K562 (cell line): ENCODE measurements around the gene GRIN1. TPM values are rescaled to one million over a fixed set of nuclear protein-coding genes. Genes with fewer than 3 reads are reported as not detected.

Source experiments
- GTF2F1 ChIP-seq: IDR thresholded peaks from 2 replicates; pipeline ENCODE4 v1.6.1; 2011; ENCODE audit warnings: low read depth, low read length, improper control_type of control experiment
- KDM5B ChIP-seq: fragments of 200-600 bp; sonication (generic); IDR thresholded peaks from 2 replicates; pipeline ENCODE4 v1.6.1; 2012; ENCODE audit warnings: low read depth, mild to moderate bottlenecking, moderate library complexity, low read length, control low read depth, inconsistent platforms; ENCODE audit not compliant: insufficient replicate concordance
- MYC ChIP-seq, 2 experiments: fragments of 250-450 bp in 1 of 2; sonication (Bioruptor Pico) in 1 of 2; IDR thresholded peaks; 2 replicates each; pipeline versions ENCODE4 v1.5.1 to v1.6.1; 2012 to 2021; ENCODE audit warnings: low read depth in 2 of 2, borderline replicate concordance in 1 of 2, improper control_type of control experiment in 1 of 2, low read length in 1 of 2, mild to moderate bottlenecking in 1 of 2, moderate library complexity in 1 of 2
- NONO ChIP-seq, 2 experiments: fragments of 200-400 bp in 1 of 2; fragments of 450-650 bp in 1 of 2; formaldehyde crosslinking in 1 of 2; IDR thresholded peaks; 2 replicates each; pipeline ENCODE4 v1.6.1; 2017; ENCODE audit warnings: low read depth in 2 of 2, mild to moderate bottlenecking in 2 of 2, moderate library complexity in 2 of 2, low read length in 1 of 2
- PRMT5 ChIP-seq: sonication (generic); formaldehyde crosslinking; IDR thresholded peaks from 2 replicates; pipeline ENCODE4 v1.5.0; 2020; ENCODE audit warnings: missing genetic modification reagents
- RB1 ChIP-seq: fragments of 450-650 bp; IDR thresholded peaks from 2 replicates; pipeline ENCODE4 v1.6.1; 2017; ENCODE audit warnings: low read depth, mild to moderate bottlenecking
- polyA plus RNA-seq, 8 experiments: library from polyadenylated mRNA; depleted of rRNA in 4 of 8; stranded (reverse) in 5 of 8; unstranded in 3 of 8; fragments of >200 nt; fragmentation: Nextera tagmentation in 2 of 8; fragmentation: Illumina TruSeq in 1 of 8; extraction: Ambion mirVana in 2 of 8; extraction: Trizol in 1 of 8; gene quantifications; 2 replicates each; pipeline versions ENCODE4 v1.2.1 to v1.2.3, GENCODE V29; 2011 to 2014; ENCODE audit warnings: inconsistent platforms in 1 of 8, missing spikeins in 1 of 8
- total RNA-seq, 7 experiments: library from RNA; depleted of rRNA in 6 of 7; stranded (reverse); fragments of >200 nt in 6 of 7; fragmentation: Illumina TruSeq in 2 of 7; extraction: Trizol in 2 of 7; gene quantifications; 2 replicates each; pipeline versions ENCODE4 v1.2.1 to v1.2.3, GENCODE V29; 2011 to 2021; ENCODE audit warnings: low replicate concordance in 1 of 7
- TF ChIP-seq, protein P1 (sequence below): fragments of 450-650 bp; IDR thresholded peaks from 2 replicates; pipeline ENCODE4 v1.7.0; 2016; ENCODE audit warnings: borderline replicate concordance

GRIN1 gene
- total and polyA plus RNA-seq, 9 of the 15 experiments (the other 6 are each of a cell fraction or from before 2014, with no cell fraction given), result 0.03 to 0.35 (median 0.16) TPM; not detected in 6

DNA sequence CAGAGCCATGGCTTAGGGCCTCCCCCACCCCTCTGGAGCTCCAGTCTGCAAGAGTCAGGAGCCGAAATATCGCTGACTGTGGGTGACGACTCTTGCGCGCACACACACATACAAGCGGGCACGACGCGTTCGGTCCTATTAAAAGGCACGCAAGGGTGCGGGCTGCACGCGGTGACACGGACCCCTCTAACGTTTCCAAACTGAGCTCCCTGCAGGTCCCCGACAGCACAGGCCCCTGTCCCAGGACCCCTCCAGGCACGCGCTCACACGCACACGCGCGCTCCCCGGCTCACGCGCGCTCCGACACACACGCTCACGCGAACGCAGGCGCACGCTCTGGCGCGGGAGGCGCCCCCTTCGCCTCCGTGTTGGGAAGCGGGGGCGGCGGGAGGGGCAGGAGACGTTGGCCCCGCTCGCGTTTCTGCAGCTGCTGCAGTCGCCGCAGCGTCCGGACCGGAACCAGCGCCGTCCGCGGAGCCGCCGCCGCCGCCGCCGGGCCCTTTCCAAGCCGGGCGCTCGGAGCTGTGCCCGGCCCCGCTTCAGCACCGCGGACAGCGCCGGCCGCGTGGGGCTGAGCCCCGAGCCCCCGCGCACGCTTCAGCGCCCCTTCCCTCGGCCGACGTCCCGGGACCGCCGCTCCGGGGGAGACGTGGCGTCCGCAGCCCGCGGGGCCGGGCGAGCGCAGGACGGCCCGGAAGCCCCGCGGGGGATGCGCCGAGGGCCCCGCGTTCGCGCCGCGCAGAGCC, at the start of gene GRIN1 (continued):
- 0 out of 2 replicates have a peak, but pooled peaks have one; percentile 31 for TF ChIP-seq MYC (IDR thresholded peaks at IDR 0.05; ENCODE audit: low read depth, low read length)
- TF ChIP-seq MYC (CRISPR knock-in tag; IDR thresholded peaks at IDR 0.05; ENCODE audit: borderline replicate concordance, low read depth), result no peak
- TF ChIP-seq GTF2F1, result no peak
- TF ChIP-seq NONO (IDR thresholded peaks at IDR 0.05; ENCODE audit: low read depth in 2 of 2, low read length in 1 of 2), result peak in 1 of 2 experiments; percentile 59; a peak in 1 of 4 replicates
- 0 out of 2 replicates have a peak, but pooled peaks have one; percentile 27 for TF ChIP-seq RB1
- peak; percentile 82; the same call in 1 of the 2 replicates for TF ChIP-seq PRMT5 (CRISPR knock-in tag)
- TF ChIP-seq, protein P1, sequence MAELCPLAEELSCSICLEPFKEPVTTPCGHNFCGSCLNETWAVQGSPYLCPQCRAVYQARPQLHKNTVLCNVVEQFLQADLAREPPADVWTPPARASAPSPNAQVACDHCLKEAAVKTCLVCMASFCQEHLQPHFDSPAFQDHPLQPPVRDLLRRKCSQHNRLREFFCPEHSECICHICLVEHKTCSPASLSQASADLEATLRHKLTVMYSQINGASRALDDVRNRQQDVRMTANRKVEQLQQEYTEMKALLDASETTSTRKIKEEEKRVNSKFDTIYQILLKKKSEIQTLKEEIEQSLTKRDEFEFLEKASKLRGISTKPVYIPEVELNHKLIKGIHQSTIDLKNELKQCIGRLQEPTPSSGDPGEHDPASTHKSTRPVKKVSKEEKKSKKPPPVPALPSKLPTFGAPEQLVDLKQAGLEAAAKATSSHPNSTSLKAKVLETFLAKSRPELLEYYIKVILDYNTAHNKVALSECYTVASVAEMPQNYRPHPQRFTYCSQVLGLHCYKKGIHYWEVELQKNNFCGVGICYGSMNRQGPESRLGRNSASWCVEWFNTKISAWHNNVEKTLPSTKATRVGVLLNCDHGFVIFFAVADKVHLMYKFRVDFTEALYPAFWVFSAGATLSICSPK, result no peak
- TF ChIP-seq KDM5B, result no peak
